Astrocyte (in vitro differentiated cells and primary cell): ENCODE results near the gene SRPK3.

Source experiments
- CTCF ChIP-seq: IDR thresholded peaks from 2 replicates; pipeline ENCODE4 v1.5.1; 2011; ENCODE audit warnings: low read depth, mild to moderate bottlenecking, inconsistent platforms, low read length, moderate library complexity; ENCODE audit not compliant: insufficient read depth
- EZH2 ChIP-seq: IDR thresholded peaks from 2 replicates; pipeline ENCODE4 v1.6.1; 2012; ENCODE audit warnings: mild to moderate bottlenecking, low read length, inconsistent platforms; ENCODE audit not compliant: insufficient read depth

- TF ChIP-seq CTCF (peak; percentile 45), EZH2 (no peak)
Measured at GRCh38 chrX:153763989-153764755, 16.7 kb upstream of the SRPK3 start, which contains the start of gene PLXNB3.
